Activated CD8-positive, alpha-beta memory T cell treated with anti-CD3 and anti-CD28 coated beads, Interleukin-2, amount 50 U/mL, for 48 hours (primary cell): ENCODE data around the gene ERGIC1.
A peak's percentile ranks its signal among the peaks of the same experiment; 100 is the strongest.

Experiments used
- DNase-seq: peaks from one replicate; pipeline ENCODE4 v3.0.0-alpha.2; 2020

Gene ERGIC1

GRCh38 chr5:172904643-172905345 is 70.7 kb downstream of the ERGIC1 start:
- DNase-seq: no peak

GRCh38 chr5:172905346-172906140 is 71.5 kb downstream of the ERGIC1 start:
- no peak for DNase-seq

GRCh38 chr5:172906436-172906835 is 72.4 kb downstream of the ERGIC1 start:
- DNase-seq: no peak

- no peak for DNase-seq
These were observed 72.8 kb downstream of the ERGIC1 start for GRCh38 chr5:172906888-172907287.

- DNase-seq: no peak
These were observed 73.6 kb downstream of the ERGIC1 start for GRCh38 chr5:172907657-172908056.

GRCh38 chr5:172908662-172909061 is 74.6 kb downstream of the ERGIC1 start:
- DNase-seq: no peak

DNA sequence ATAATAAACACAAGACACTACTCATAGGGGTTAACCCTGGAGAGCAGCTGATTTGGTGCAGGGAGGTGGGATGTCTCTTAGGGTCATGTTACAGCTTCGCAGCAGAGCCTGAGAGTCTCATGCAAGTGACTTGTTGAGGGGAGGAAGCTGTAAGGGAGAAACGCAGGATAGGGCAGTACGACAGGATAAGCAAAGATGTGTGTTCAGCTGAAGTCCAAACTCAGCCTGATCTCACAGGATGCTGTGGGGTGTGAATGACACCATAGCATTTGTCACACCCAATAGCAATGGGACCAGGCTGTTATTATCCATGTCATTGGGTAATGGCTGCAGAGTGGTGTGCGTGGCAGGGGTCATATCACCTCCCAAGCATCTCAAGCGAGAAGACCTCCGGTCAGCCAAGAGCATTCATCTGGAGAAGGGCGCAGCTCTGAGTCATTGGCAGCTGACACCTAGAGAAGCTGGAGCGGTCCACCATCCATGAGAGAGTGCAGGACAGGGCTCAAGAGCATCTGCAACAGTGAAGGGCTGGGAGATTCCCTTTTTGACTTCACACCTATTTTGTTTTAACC is 76.0 kb downstream of the ERGIC1 start:
- no peak for DNase-seq

DNA sequence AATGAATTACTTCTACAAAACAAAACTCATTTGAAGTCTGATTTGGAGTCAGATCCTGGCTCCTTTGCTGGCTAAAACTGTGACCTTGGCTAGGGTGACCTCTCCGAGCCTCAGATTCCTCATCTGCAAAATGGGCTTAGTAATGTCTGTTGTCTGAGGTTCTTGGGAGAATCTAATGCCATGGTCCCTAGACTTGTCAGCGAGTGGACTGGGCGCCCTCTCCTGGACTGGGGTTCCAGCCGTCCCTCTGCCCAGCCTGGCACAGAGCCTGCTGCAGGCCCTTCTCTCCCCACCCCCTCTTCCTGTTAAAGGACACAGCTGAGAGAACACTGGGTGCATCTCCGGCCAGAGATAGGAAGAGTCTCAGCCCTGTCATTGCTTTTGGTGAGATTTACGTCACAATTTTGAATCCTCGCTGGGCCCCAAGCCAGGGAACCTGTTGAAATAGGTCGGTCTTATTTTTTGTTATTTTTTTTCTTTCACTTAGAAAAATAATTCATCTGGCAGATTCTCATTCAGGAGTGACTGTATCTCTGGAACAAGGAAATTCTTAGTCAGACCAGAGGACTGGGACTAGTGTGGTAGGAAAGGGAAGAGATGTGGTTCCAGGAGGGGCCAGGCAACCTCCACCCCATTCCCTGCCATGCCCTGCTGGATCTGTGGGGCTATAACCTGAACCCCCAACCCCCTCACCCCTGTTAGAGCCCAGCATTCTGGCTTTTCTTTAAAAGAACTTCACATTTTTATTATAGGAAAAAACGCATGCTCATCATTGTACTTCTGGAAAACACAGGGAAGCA is 77.0 kb downstream of the ERGIC1 start:
- no peak for DNase-seq

- DNase-seq: no peak
These were observed 77.5 kb downstream of the ERGIC1 start for GRCh38 chr5:172911628-172911880.

- no peak for DNase-seq
These were observed 77.9 kb downstream of the ERGIC1 start for GRCh38 chr5:172911976-172912375.

GRCh38 chr5:172913117-172913850 is 79.2 kb downstream of the ERGIC1 start:
- no peak for DNase-seq

GRCh38 chr5:172915514-172915913 is 81.5 kb downstream of the ERGIC1 start:
- no peak for DNase-seq

DNA sequence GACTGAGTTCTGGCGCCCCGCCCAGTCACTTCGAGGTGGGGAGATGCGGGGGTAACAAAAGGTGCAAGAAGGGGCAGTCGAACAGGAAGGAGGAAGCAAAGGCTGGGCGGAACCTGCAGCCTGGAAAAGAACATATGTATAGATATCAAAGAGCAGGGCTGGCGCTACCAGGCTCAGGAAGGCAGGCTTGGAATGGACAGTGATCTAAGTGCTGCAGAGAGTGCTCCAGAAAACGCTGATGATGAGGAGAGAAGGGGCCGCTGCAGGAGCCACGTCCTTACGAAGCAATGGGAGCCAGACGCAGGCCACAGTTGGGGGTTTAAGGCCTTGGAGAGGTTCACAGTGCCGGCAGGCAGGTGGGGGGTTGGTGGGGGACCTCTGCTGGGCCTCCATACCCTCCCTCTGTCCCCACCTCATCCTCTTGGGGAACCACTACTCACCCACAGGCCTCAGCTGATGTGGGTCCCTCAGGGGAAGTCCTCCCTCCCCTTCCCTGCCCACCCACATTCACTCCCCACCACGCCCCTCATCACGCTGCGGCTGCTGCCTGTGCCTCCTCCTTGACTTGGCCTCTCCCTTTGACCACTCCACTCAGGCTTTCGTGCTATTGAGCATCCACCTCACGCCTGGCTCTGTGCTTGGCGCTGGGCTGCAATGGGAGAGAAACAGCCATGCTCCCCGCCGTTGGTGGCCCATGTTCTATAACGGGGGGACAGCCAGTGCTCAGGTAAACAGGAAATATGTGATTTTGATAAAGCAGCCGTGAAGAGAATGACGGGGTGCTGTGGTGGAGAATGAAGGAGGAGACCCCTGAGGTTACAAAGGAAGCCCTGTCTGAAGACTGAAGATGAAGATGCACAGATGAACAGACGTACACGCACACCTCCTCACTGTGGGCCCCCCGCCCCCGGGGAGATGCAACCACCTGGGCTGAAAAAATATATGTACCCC is 84.6 kb downstream of the ERGIC1 start:
- DNase-seq: peak; percentile 56

DNA sequence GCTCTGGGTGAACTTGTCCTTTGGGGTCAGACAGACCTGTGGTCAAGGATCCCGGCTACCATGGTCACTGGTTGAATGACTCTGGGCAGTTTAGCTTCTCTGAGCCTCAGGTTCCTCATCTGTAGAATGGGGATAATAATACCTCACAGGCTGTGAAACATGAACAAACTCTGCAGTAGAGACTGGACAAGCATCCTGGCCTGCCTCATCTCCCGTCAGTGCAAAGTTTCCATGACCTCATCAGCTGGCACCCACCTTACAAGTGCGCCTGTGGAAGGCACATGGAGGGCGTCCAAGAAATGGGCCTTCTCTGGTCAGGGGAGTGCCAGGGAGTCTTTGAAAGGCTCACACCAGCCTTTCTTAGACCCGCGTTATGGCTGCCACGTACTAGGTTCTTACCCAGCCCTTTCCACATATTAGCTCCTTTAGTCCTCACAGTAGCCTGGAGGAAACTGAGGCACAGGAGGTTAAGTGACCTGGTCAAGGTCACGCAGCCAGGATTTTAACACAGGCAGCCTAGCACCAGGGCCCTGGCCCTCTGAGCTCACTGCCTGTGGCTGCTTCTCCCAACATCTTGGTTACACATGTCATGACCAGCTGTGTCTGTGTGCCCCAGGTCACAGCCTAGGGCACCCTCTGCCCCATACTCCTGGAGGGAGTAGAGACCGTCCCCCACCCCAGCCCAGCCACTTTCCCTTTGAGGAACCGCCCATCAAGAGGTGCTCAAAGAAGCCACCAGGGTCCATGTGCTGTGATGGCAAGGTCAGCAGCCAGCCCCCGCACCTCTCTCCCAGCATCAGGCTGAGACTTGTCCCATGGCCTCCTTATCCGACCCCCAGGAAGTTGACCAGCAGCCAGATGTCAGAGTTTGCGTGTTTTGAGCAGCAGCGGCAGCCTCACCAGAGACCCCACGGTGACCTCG is 85.7 kb downstream of the ERGIC1 start:
- DNase-seq: no peak

DNA sequence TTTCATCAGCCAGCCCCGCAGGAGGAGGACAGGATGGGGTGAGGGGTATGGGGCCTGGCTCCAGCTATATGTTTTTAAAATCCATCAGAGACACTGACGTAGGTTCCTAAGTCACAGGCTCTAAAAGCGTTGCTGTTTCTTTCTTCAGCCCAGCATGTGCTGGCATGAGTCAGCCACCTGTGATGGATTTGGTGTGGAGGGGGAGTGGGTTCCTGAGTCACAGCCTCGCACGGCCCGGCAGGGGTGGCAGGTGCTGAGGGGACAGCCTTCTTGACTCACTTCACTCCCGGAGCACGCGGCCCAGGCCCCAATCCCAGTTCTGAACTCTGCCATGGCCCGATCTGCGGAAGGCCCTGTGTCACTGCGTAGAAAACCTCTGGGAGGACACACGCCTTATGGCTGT is 86.4 kb downstream of the ERGIC1 start:
- no peak for DNase-seq

- DNase-seq: no peak
These were observed 86.9 kb downstream of the ERGIC1 start for GRCh38 chr5:172920995-172921394.

- no peak for DNase-seq
These were observed 87.9 kb downstream of the ERGIC1 start for GRCh38 chr5:172921906-172922305.

GRCh38 chr5:172923539-172923938 is 89.5 kb downstream of the ERGIC1 start:
- DNase-seq: no peak

- no peak for DNase-seq
These were observed 91.4 kb downstream of the ERGIC1 start for GRCh38 chr5:172925336-172925948.

DNA sequence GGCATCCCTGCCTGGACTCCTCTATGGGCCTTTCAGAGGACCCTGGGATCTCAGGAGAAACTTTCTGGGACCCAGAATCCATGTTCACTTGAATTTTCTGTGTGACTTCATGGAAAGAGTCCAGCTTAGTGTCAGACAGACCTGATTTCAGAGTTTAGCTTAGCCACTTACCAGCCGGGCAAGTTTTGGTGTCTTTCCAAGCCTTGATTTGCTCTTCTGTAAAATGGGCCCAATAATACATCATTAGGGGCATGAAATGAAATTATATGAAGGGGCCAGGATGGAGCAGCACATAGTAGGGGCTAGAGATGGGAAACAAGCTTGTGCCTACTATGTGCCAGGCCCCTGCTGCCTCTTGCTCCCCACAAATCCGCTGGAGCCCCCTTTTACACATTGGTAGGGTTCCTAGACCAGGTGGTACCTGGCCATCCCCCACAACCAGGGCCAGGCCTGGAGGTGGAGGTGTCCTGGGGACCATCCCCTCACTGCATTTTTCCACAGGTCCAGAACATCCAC is 92.0 kb downstream of the ERGIC1 start:
- DNase-seq: no peak
